Activated CD8-positive, alpha-beta memory T cell treated with anti-CD3 and anti-CD28 coated beads for 4 hours (primary cell): Measurements from ENCODE around the gene ATL3.
"Not testable (repeated sequence)": the region's sequence is repeated elsewhere in the genome, so short reads cannot be mapped to it uniquely, and the experiment has no call there.

Experiments
- DNase-seq, 2 donors: peaks; one replicate each; pipeline ENCODE4 v3.0.0-alpha.2; 2020; ENCODE audit warnings: low read depth in 2 of 2

The ATL3 gene

GRCh38 chr11:63681321-63682065 is 10.3 kb upstream of the ATL3 start, which contains the start of gene RTN3:
Gene RTN3 (plus strand): TSS chr11:63681500. CDS start chr11:63681637, 137 bp downstream.
- peak; percentile 96 for DNase-seq

DNA sequence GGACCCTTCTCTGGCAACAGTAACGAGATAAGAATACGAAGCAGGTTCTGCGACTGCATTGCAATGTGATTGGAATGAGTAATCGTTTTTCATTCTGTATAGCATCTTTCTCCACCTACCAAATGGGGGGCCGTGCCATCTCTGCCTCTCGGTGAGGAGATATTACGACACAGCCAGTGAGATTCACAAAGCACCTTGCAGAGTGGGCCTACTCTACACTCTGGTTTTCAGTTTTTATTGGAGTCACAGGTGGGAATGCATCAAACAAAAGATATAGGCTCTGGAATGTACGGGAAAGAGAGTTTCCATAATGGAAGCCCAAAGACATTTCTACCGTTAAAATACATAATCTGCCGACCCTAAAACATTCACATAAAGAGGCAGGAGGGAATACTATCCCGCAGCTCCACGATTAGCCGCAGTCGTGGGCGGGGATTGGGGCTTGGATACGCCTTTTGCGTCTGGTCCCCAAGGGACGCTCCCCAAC is 9.7 kb upstream of the ATL3 start:
- no peak for DNase-seq

- no peak for DNase-seq
Measured at GRCh38 chr11:63673579-63673978, 2.4 kb upstream of the ATL3 start.

- DNase-seq, result no peak
Measured at GRCh38 chr11:63672936-63673539, 1.9 kb upstream of the ATL3 start.

- no peak for DNase-seq
Measured at GRCh38 chr11:63672156-63672463, 934 bp upstream of the ATL3 start.

DNA sequence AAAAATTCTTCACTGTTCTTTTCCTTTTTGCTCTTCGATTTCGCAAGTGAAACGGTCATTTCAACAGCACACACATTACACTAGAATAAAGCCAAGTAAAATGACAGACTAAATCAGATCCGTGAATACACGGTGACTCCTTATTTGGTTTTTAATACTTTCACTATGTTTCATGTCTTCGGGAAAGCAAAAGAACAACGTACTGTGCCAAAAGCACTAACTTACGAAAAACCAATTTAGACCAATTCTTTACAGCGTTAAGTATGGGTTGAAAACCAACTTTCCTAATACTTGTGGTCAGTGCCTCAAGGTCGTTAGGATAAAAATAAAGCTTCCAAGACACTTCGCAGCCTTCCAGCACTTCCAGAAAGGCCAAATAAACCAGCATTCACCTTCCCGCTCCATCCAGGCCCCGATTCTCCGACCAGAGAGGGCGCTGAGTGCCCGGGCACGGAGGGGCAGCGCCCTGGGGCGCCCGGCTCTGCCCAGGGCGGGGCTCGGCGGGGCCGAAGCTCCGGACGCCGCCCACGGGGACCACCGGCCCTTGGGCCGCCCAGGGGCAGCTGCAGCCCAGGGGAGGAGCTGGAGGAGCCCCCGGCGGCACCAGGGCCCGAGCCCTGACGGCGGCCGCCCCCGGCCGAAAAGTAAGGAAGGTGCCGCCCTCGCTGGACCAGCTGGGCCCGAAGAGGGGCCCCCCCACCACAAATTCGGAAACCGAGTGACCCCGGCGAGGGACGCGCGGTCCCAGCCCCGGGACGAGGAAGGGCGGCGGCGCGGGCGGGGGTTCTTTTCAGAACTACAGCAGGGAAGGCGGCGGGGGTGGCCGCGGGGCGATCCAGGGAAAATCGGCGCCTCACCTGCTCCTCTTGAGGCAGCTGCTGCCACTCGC is 499 bp downstream of the ATL3 start:
- DNase-seq, result peak; percentile 7 to 12

- DNase-seq, result no peak
Measured at GRCh38 chr11:63670096-63670432, 1.1 kb downstream of the ATL3 start.

DNA sequence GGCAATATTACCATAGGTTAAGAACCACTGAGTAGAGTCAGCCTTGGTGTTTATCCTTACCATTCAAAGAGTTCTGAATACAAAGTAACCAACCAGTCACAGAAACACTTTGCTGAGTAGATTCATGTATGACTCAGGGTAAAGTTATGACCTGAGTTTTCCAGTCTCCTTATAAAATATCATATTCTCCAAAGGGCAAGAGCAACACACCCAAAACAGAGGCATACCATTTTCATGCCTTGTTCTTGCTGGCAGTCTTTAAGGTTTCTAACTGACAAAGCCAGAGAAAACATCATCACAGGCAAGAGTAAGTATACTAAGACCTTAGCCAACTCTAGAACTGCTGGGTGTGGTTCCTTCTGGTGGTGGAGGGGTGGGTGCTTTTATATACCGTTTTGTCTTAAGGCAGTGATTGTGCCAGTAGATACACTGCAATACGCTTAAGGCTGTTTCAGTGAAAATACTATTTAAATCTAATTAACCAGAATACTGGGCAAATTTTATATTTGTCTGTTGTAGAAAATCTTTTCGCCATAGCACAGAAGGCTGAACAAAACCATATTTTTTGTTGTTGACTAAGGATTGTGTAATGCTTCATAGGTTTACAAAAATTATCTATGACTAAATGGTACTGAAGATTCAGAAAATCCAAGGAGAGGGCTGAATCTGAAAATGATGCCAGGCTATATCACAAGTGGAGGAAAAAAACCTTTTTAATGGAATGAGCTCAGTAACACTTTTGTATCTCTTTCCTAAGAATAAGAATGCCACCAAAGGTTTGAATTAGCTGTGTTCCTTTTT is 3.0 kb downstream of the ATL3 start:
- DNase-seq, result no peak

DNA sequence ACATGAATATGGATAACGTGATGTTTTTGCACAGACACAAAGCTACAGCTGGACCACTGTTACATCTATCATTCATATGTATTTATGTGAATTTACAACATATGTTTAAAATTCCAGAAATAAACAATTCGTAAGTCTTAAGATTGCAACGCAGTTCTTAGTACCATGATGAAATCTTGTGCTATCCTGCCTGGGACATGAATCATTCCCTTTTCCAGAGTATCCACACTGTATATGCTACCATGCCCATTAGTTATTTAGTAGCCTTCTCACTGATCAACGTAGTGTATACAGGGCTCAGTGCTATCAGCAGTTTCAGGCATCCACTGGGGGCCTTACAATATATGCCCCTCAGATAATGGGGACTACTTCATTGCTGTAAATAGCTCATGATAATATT is 4.3 kb downstream of the ATL3 start:
- no peak for DNase-seq

- no peak for DNase-seq
Measured at GRCh38 chr11:63663809-63664208, 7.4 kb downstream of the ATL3 start.

GRCh38 chr11:63660972-63661371 is 10.2 kb downstream of the ATL3 start:
- DNase-seq, result no peak

DNA sequence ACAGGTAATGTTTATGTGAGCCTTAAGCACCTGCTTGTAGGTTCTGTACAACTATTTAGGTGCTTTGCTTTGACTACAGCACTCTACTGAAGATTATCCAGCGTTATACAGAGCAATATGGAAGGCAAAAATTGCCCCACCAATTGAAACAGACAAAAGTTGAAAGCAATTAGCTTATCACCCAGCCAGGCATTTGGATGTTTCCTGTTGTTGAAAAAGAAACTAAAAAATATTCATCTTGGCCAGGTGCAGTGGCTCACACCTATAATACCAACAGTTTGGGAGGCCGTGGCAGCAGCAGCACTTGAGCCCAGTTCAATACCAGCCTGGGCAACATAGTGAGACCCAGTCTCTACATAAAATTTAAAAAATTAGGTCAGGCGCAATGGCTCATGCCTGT is 18.5 kb downstream of the ATL3 start:
- no peak for DNase-seq

- DNase-seq, result no peak
Measured at GRCh38 chr11:63643205-63643604, 28.0 kb downstream of the ATL3 start.

- DNase-seq, result no peak
Measured at GRCh38 chr11:63641727-63642126, 29.4 kb downstream of the ATL3 start.

GRCh38 chr11:63639199-63639832 is 31.9 kb downstream of the ATL3 start:
- DNase-seq, result no peak

DNA sequence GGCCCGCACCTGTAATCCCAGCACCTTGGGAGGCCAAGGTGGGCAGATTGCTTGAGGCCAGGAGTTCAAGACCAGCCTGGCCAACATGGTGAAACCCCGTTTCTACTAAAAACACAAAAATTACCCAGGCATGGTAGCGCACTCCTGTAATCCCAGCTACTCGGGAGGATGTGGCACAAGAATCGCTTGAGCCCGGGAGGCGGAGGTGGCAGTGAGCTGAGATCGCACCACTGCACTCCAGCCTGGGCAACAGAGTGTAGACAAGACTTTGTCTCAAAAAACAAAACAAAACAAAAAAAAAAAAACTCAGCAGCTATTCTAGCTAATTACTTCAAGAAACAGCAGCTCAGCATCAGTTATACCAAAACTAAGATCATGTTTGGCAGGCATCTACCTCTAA is 32.7 kb downstream of the ATL3 start:
- DNase-seq, result not testable (repeated sequence)

DNA sequence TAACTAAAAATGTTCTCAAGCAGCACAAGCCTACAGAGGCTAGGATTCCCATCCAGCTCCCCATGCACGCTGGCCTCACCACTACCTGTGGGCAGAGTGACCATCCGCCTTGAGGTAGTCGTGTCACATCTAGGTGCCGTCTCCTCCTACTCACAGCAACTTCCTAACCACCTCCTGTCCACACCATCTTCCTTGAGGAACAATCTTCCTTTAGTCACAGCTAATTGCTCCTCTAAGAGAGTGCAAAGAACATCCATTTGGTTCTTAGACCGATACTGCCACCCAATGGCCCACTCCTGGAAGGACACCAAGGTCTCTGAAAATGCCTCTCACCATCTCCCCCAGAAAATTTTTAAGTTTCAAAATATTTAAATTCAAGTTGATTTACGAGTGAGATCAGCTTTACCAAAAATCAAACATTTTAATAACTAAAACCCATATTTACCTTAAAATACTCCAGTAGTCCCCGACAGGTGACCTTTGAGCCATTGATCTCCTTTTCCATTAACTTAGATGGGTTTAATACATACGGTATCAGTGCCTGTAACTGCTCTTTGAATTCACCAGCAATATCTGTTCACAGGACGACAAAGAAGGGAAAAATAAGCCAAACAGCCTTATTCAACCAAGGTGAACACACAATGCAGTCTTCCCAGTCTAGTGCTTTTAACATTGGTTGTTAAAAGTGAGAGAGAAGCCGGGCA is 35.3 kb downstream of the ATL3 start:
- DNase-seq, result peak; percentile 40 to 45

DNA sequence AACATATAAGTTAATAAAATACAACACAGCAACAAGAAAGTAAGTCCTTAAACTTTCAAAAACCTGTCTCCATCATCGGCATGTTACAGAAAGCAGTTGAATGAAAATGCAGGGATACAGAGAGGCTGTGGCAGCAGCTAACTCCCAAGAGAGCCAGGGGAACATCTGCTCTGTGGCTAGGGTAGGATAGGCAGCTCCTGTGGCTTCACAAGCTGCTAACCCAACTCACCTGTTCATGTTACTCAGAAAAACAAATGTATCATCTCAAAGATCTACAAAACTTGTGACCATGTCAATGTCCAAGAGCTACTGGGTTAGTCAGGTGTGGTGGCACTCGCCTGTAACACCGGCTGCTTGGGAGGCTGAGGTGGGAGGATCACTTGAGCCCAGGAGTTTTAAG is 41.8 kb downstream of the ATL3 start:
- no peak for DNase-seq

- DNase-seq, result no peak
Measured at GRCh38 chr11:63623513-63624140, 47.5 kb downstream of the ATL3 start.

DNA sequence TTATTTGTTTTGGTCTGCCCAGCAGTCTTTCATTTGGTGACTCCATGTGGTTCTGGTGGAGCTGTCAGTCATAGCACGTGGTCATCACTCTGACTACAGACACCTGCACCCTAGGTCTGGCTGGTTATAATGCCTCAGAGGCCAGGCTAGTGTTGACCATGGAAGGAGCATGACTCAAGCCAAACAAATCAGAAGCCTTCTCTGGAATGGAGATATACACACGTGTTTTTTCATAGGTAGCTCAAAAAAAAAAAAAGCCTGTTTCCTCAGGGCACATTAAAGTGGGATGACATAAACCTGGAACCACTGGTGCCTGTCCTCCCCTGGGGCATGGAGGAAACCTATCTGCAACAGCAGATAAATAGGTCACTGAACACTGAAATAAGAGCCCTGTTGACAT is 48.9 kb downstream of the ATL3 start:
- no peak for DNase-seq
